GM19239 (cell line): ENCODE measurements around the gene SNX11.
"Not testable (repeated sequence)": the region's sequence is repeated elsewhere in the genome, so short reads cannot be mapped to it uniquely, and the experiment has no call there.

Experiments
- DNase-seq: peaks from one replicate; pipeline ENCODE4 v3.0.0; 2011; ENCODE audit warnings: low spot score; ENCODE audit not compliant: insufficient read length
- FAIRE-seq: peaks from 2 replicates; lab custom pipeline; 2011; peaks lifted over from hg19 to GRCh38; lab: Jason Lieb, UNC

The SNX11 gene

GRCh38 chr17:48107137-48108055 lies at the start of gene SNX11:
TSS of gene SNX11 (plus strand) at chr17:48107766. CDS start at chr17:48112044, 4,278 bp downstream.
- DNase-seq (peak; percentile 53), FAIRE-seq (peak; percentile 87)

- DNase-seq (no peak), FAIRE-seq (no peak)
These were observed 49.0 kb upstream of the SNX11 start for GRCh38 chr17:48058393-48059124.

GRCh38 chr17:48059125-48059668 lies 48.4 kb upstream of the SNX11 start:
- FAIRE-seq (no peak), DNase-seq (no peak)

GRCh38 chr17:48060249-48060648 lies 47.3 kb upstream of the SNX11 start:
- DNase-seq (no peak), FAIRE-seq (no peak)

- no peak for FAIRE-seq
- DNase-seq, result no peak
These were observed 45.3 kb upstream of the SNX11 start for GRCh38 chr17:48062273-48062672.

GRCh38 chr17:48064638-48065037 lies 42.9 kb upstream of the SNX11 start:
- DNase-seq, result no peak
- FAIRE-seq, result no peak

- no peak for FAIRE-seq
- no peak for DNase-seq
These were observed 41.4 kb upstream of the SNX11 start for GRCh38 chr17:48066192-48066591.

GRCh38 chr17:48066656-48067055 lies 40.9 kb upstream of the SNX11 start:
- no peak for DNase-seq
- no peak for FAIRE-seq

GRCh38 chr17:48067245-48067644 lies 40.3 kb upstream of the SNX11 start:
- FAIRE-seq, result no peak
- DNase-seq, result no peak

GRCh38 chr17:48067808-48068207 lies 39.8 kb upstream of the SNX11 start:
- not testable (repeated sequence) for DNase-seq, FAIRE-seq

- FAIRE-seq, result no peak
- no peak for DNase-seq
These were observed 39.0 kb upstream of the SNX11 start for GRCh38 chr17:48068491-48068961.

- DNase-seq, result no peak
These were observed 37.4 kb upstream of the SNX11 start for GRCh38 chr17:48070195-48070594.

GRCh38 chr17:48071654-48072053 lies 35.9 kb upstream of the SNX11 start:
- DNase-seq, result no peak
- FAIRE-seq, result no peak

More at GRCh38 chr17:48070195-48070594, 37.4 kb upstream of the SNX11 start:
- FAIRE-seq, result no peak

- not testable (repeated sequence) for FAIRE-seq, DNase-seq
These were observed 34.8 kb upstream of the SNX11 start for GRCh38 chr17:48072811-48073210.

GRCh38 chr17:48073566-48074094 lies 33.9 kb upstream of the SNX11 start:
- not testable (repeated sequence) for DNase-seq, FAIRE-seq

GRCh38 chr17:48074322-48075081 lies 33.1 kb upstream of the SNX11 start:
- DNase-seq (no peak), FAIRE-seq (peak; percentile 4)

GRCh38 chr17:48077152-48077551 lies 30.4 kb upstream of the SNX11 start:
- DNase-seq, FAIRE-seq: not testable (repeated sequence)

- FAIRE-seq (no peak), DNase-seq (no peak)
These were observed 25.7 kb upstream of the SNX11 start for GRCh38 chr17:48081858-48082257.

- FAIRE-seq (no peak), DNase-seq (no peak)
These were observed 22.6 kb upstream of the SNX11 start for GRCh38 chr17:48084932-48085331.
